VCaP (cell line): Measurements from ENCODE around the gene SLC39A11.

ENCODE experiments used
- H3K27ac ChIP-seq: fragments of 450-650 bp; 2 replicates; pipeline ENCODE4 v1.5.1; 2017
- TF ChIP-seq, protein P1 (sequence below): fragments of 450-650 bp; conservative IDR thresholded peaks from 2 replicates; pipeline ENCODE4 v1.5.1; 2017; ENCODE audit warnings: mild to moderate bottlenecking, moderate library complexity

The SLC39A11 gene

GRCh38 chr17:72922219-72922618 is 170.3 kb downstream of the SLC39A11 start:
- TF ChIP-seq, protein P1, sequence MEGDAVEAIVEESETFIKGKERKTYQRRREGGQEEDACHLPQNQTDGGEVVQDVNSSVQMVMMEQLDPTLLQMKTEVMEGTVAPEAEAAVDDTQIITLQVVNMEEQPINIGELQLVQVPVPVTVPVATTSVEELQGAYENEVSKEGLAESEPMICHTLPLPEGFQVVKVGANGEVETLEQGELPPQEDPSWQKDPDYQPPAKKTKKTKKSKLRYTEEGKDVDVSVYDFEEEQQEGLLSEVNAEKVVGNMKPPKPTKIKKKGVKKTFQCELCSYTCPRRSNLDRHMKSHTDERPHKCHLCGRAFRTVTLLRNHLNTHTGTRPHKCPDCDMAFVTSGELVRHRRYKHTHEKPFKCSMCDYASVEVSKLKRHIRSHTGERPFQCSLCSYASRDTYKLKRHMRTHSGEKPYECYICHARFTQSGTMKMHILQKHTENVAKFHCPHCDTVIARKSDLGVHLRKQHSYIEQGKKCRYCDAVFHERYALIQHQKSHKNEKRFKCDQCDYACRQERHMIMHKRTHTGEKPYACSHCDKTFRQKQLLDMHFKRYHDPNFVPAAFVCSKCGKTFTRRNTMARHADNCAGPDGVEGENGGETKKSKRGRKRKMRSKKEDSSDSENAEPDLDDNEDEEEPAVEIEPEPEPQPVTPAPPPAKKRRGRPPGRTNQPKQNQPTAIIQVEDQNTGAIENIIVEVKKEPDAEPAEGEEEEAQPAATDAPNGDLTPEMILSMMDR: no peak
- no peak overlapping the region for H3K27ac ChIP-seq

GRCh38 chr17:72921347-72922054 is 171.0 kb downstream of the SLC39A11 start:
- H3K27ac ChIP-seq: no peak overlapping the region
- TF ChIP-seq, protein P1: no peak

GRCh38 chr17:72920513-72920912 is 172.0 kb downstream of the SLC39A11 start:
- TF ChIP-seq, protein P1: no peak
- H3K27ac ChIP-seq: no peak overlapping the region

- TF ChIP-seq, protein P1: no peak
These were observed 175.5 kb downstream of the SLC39A11 start for GRCh38 chr17:72916991-72917390.

DNA sequence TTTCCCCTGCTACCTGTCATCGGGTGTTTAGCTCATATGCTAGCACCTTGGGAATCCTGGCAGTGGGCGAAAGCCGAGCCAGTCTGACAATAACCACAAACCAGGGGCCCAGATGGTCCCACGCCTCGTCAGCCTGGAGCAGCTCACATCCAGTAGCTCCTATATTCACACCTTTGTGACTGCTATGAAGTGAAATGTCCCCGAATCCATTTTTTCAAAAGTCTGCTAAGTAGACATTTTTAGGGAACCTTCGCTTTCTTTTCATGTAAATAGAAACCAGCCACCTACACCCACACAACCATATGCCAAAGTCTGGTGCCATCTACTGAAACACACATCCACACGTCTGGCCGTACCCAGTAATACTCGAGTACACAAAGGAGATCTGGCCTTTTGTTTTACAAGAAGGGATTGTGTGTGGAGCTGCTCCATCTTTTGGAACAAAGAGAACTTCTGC is 176.8 kb downstream of the SLC39A11 start:
- TF ChIP-seq, protein P1: no peak
- no peak overlapping the region for H3K27ac ChIP-seq

More at GRCh38 chr17:72916991-72917390, 175.5 kb downstream of the SLC39A11 start:
- no peak overlapping the region for H3K27ac ChIP-seq

GRCh38 chr17:72913142-72913682 is 179.3 kb downstream of the SLC39A11 start:
- H3K27ac ChIP-seq: no peak overlapping the region
- TF ChIP-seq, protein P1: no peak

DNA sequence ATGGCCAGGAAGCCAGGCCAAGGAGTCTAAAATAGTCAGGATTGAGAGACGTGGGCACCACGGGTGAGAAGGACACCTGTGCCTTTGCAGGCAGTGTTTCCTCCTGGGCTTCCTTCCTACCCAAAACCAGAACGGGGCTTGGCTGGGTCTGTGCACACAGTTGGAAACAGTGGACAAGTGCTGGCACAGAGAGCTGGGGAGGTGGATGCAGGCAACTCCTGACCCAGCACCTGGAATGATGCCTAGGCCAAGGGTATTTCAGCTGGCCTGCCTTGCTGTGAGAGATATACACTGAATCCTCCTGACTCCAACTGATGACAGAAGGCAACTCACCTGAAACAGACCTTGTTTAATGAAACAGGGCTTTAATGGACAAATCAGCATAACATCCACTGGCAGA is 186.2 kb downstream of the SLC39A11 start:
- no peak overlapping the region for H3K27ac ChIP-seq

More for the DNA sequence above, 186.2 kb downstream of the SLC39A11 start:
- TF ChIP-seq, protein P1: no peak
